GM12874 (cell line): Measurements from ENCODE around the gene IFNA1.

ENCODE experiments used
- TF ChIP-seq, protein P1 (sequence below): IDR thresholded peaks from 2 replicates; pipeline ENCODE4 v1.5.1; 2011; ENCODE audit warnings: low read depth, mild to moderate bottlenecking, control low read depth, low read length, moderate library complexity; ENCODE audit not compliant: insufficient read depth

The IFNA1 gene

DNA sequence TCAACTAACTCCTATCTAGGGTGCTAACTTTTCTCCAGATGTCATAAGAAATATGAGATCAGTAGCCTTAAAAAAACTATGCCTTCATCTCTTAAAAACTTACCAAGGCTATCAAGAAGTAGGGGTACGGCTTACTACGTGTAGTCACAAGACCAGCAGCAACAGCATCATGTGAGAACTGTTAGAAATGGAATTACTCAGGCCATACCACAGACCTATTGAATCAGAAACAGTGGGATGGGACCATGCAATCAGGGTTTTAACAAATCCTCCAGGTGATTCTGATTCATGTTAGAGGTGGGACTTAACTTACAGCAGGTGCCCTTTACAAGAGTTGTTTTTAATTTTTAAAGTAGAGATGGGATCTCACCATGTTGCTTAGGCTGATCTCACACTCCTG, 37.2 kb downstream of the IFNA1 start:
- TF ChIP-seq, protein P1, sequence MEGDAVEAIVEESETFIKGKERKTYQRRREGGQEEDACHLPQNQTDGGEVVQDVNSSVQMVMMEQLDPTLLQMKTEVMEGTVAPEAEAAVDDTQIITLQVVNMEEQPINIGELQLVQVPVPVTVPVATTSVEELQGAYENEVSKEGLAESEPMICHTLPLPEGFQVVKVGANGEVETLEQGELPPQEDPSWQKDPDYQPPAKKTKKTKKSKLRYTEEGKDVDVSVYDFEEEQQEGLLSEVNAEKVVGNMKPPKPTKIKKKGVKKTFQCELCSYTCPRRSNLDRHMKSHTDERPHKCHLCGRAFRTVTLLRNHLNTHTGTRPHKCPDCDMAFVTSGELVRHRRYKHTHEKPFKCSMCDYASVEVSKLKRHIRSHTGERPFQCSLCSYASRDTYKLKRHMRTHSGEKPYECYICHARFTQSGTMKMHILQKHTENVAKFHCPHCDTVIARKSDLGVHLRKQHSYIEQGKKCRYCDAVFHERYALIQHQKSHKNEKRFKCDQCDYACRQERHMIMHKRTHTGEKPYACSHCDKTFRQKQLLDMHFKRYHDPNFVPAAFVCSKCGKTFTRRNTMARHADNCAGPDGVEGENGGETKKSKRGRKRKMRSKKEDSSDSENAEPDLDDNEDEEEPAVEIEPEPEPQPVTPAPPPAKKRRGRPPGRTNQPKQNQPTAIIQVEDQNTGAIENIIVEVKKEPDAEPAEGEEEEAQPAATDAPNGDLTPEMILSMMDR, result no peak

DNA sequence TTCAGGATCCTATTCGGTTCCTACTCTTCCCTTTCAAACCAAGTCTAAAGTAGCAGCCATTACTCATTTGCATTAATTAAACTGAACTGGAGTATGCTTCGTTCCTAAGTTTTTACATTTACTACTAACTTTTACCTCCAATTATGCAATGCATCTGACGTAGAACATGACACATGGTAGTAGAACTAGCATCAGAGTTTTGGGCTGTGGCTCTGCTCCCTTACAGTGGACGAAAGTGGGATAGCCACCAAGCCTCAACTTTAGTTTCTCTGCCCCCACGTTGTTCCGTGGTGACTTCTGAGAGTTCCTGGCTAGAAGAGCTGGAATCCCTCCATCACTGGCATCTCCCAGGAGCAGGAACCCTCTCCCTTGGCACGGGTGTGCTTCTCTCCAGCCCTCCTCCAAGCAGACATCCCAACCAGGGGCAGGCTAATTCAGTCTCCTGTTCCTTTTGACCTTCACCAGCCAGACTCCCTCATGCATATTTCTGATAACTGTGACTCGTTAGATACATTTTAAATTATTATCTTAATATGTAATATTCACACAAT, 39.0 kb downstream of the IFNA1 start:
- TF ChIP-seq, protein P1, result no peak

DNA sequence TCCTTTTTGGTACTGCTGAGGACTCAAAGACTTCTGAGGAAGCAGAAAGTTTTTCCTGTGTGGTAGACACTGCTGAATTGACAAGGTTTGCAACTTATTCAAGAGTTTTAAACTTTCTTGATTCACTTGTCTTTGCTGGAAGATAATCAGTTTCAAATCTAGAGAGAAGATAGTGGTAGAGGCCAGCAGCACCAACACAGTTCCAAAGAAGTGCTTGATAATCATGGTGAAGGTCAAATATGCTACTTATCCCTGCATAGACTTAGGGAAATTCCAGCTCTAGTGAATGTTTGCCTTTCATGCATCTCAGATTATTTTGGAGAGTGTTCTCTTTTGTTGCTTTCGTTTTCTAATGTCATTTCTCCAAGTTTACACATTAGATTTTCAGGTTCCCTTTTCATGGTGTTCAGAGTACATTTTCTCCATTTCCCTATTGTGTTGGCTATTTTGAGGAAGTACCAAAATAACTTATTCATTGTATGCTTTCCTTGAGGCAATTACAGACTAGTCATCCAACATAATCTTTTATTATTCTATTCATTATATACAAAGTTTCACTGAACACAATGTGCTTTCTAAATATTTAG, 41.3 kb downstream of the IFNA1 start:
- TF ChIP-seq, protein P1, result no peak

DNA sequence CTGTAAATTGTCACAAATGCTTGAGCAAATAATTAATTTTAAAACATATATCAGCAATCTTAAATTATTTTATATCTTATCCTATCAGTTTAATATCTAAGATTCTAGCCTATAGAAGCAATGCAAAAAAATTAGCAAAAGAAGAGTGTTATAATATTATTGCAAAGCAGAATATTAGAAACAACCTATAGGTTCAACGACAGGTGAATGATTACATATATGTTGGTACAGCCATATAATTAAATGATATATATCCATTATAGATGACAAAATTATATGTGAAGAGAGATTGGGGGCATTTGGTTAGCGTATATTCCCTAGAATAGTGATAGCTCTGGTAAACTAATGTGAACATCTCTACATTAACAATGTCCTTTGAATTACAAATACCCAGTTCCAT, 42.0 kb downstream of the IFNA1 start, which contains the start of gene IFNE:
Gene IFNE, minus strand, starts transcription at position 101 of the 400 bp plus-strand sequence. CDS start 619 bp downstream, outside the sequence.
- TF ChIP-seq, protein P1, result no peak
